Measurements from ENCODE around the gene PCNX1. TPM values are rescaled to one million over a fixed set of nuclear protein-coding genes. Genes with fewer than 3 reads are reported as not detected.
"Not testable (repeated sequence)": the region's sequence is repeated elsewhere in the genome, so short reads cannot be mapped to it uniquely, and the experiment has no call there.

The PCNX1 gene
- polyA plus RNA-seq, 3 donors from 2014 or later: 4.6 to 17.2 (median 4.6) TPM

DNA sequence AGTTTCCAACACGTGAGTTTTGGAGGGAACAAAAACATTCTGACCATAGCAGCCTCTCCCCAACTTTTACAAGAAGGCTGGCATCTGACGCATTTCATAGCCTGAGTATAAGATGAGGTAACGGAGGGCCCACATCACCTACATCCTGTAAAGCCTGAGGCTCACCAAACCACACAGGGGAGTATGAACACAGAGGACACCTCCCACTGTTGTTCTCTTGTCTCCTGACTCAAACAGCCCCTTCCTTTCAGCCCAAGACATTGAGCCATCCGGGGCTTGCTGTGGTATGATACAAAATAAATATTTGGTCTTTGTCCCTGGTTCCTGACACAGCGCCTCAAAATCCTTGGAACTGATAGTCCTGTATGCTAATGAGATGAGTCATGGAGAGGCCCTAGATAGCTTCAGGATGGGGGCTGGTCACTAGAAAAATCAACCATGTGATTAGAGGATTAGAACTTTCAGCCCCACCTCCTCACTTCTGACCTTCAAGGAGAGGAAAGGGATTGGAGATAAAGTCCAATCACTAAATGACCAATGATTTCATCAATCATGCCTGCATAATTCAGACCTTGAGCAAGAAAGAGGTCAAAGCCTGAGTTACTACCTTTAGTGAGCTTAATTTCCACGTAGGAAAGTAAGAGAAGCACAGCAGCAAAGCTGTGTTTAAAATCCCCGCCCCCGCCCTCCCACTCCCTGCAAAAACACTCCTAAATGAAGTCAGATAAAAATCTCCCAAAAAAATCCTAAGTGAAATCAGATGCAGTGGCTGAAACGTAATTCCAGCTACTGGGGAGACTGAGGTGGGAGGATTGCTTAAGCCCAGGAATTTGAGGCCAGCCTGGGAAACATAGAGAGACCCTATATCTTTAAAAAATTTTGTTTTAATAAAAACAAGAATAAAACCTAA lies 236.4 kb downstream of the PCNX1 start:
- peak; percentile 46 to 53 (median 50) for DNase-seq

GRCh38 chr14:71147335-71147734 lies 240.1 kb downstream of the PCNX1 start:
- Mint-ChIP-seq H3K9me3 (peaks cover 0 to 11% (median 7%) of the 10 kb centered on the region in 6 donors), H3K36me3 (peaks cover 0 to 11% (median 7%) of the 10 kb centered on the region in 3 donors), H3K4me1 (peaks cover 14% of the 10 kb centered on the region in 2 donors)
- not testable (repeated sequence) for H3K27me3 Mint-ChIP-seq (ENCODE audit: low read depth in 3 of 3); H3K27ac Mint-ChIP-seq; DNase-seq; H3K4me3 Mint-ChIP-seq

More for the DNA sequence above, 236.4 kb downstream of the PCNX1 start:
- H3K9me3 Mint-ChIP-seq: no peaks in the 10 kb centered on the region
- H3K36me3 Mint-ChIP-seq: no peaks in the 10 kb centered on the region
- H3K27me3 Mint-ChIP-seq (ENCODE audit: low read depth in 3 of 3): peaks cover 0 to 4% (median 3%) of the 10 kb centered on the region in 3 donors
- peak overlapping the region in 3 of 5 donors; percentile 14 to 52 (median 40) for H3K4me3 Mint-ChIP-seq
- peak overlapping the region in 5 of 6 donors; percentile 46 to 84 (median 73) for H3K27ac Mint-ChIP-seq
- peaks cover 18 to 19% of the 10 kb centered on the region in 2 donors for H3K4me1 Mint-ChIP-seq

DNA sequence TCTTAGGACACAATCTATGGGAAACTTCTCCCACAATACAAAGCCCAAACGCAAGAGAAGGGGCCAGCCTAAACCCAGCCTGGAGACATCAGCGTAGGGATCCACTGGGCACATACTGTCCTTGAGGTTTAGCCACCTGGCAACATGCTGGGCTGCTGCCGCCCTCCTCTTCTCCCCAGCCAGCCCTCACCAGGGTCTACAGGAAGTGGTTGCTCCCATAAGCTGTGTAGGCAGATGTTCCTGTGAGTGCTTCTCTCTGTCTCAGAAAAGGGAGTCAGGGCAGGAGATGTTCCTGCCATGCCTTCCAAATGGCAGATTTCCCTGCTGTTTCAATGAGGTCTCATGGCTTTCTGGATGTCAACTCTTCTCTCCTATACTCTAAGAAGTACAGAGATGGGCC lies 241.4 kb downstream of the PCNX1 start:
- H3K4me3 Mint-ChIP-seq: no peak overlapping the region
- no peak for DNase-seq
- H3K4me1 Mint-ChIP-seq: peaks cover 1 to 2% of the 10 kb centered on the region in 2 donors
- no peak overlapping the region for H3K27ac Mint-ChIP-seq
- H3K9me3 Mint-ChIP-seq: peaks cover 0 to 11% (median 7%) of the 10 kb centered on the region in 6 donors
- H3K27me3 Mint-ChIP-seq (ENCODE audit: low read depth in 3 of 3): no peaks in the 10 kb centered on the region
- peaks cover 0 to 11% (median 7%) of the 10 kb centered on the region in 3 donors for H3K36me3 Mint-ChIP-seq

GRCh38 chr14:71150737-71151136 lies 243.5 kb downstream of the PCNX1 start:
- H3K36me3 Mint-ChIP-seq: peaks cover 0 to 11% (median 7%) of the 10 kb centered on the region in 3 donors
- no peak overlapping the region for H3K4me3 Mint-ChIP-seq
- peaks cover 0 to 11% (median 7%) of the 10 kb centered on the region in 6 donors for H3K9me3 Mint-ChIP-seq

GRCh38 chr14:71155743-71156142 lies 248.5 kb downstream of the PCNX1 start:
- peaks cover 0 to 3% (median 0%) of the 10 kb centered on the region in 6 donors for H3K9me3 Mint-ChIP-seq
- H3K27me3 Mint-ChIP-seq (ENCODE audit: low read depth in 3 of 3): peaks cover 0 to 5% (median 0%) of the 10 kb centered on the region in 3 donors
- no peak overlapping the region for H3K27ac Mint-ChIP-seq
- peaks cover 0 to 4% (median 0%) of the 10 kb centered on the region in 3 donors for H3K36me3 Mint-ChIP-seq
- no peak for DNase-seq
- no peak overlapping the region for H3K4me3 Mint-ChIP-seq
- H3K4me1 Mint-ChIP-seq: no peaks in the 10 kb centered on the region

More at GRCh38 chr14:71150737-71151136, 243.5 kb downstream of the PCNX1 start:
- no peak for DNase-seq
- Mint-ChIP-seq H3K27me3 (ENCODE audit: low read depth in 3 of 3) (peaks cover 0 to 3% (median 0%) of the 10 kb centered on the region in 3 donors), H3K4me1 (peaks cover 0 to 2% of the 10 kb centered on the region in 2 donors), H3K27ac (no peak overlapping the region)

DNA sequence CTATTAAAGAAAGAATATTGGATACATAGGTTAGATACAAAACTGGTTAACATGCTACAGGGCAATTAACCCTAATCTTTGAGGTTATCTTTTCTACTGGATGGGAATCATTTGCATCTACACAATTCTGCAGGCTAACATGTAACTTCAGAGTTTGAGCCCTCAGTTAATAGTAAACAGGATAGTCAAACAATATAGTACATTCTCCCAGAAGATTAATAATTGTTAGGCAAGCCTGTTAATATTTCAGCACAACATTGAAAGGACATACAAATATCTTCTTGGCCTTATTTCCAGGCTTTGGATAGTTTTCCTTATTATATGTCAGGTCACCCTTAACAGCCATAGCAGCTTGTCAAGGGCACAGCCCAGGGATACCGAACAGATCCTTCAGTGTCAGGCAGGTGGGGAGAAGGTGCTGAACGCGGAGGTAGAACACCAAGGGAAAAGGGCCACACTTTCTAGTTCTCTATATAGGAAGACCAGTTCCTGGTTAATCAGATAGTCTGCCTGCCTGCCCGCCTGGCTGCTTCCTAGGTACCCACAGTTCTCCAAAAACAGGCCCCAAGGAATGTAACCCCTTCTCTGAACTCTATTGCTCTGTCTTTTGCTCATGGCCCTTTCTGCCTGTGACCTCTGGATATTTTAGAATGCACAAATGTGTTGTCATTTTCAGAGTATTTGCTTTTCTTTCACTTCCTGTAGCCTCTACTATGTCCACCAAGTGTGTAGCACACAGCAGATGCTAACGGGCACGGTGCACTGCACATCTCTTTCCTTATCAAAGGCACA lies 256.0 kb downstream of the PCNX1 start:
- Mint-ChIP-seq H3K36me3 (no peaks in the 10 kb centered on the region), H3K4me1 (peaks cover 5% of the 10 kb centered on the region in 2 donors)

DNA sequence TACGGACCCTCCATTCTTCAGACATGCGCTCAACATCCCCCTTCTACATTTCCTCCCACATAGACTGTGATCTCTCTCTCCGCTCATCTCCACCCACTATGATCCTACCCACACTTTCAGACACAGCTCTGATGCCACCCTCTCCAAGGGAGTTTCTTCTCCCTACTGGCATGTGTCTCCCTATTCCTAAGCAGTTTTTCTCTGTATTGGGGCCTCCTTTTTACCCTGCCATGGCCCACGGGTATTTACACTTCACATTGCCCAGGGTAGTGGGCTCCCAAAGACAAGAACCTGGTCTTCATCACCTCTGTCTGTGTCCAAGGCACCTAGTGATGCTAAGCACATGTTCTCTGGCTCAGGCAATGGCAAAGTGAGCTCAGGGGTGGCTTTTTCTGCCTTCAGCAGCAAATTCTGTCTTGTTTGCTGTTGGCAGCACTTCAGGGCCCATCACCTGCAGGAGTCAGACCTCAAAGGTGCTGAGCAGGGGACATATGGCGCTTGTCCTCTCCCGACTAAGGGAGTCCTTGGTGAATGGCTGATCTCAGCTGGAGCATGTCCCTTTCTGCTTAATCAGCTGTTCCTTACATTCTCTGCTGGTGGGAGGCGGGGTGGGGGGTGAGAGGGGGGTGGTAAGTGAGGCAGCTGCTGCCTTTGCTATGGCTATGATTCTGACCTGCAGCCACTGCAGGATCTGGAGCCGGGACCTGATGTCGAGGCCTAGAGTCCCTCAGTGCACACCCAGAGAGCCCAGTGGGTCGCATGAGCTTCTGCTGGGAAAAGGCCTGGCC lies 256.8 kb downstream of the PCNX1 start:
- Mint-ChIP-seq H3K27ac (peak overlapping the region in 1 of 6 donors; percentile 13), H3K4me1 (peaks cover 12 to 13% of the 10 kb centered on the region in 2 donors), H3K36me3 (no peaks in the 10 kb centered on the region), H3K9me3 (peaks cover 0 to 2% (median 0%) of the 10 kb centered on the region in 6 donors), H3K27me3 (ENCODE audit: low read depth in 3 of 3) (peaks cover 0 to 8% (median 3%) of the 10 kb centered on the region in 3 donors), H3K4me3 (no peak overlapping the region)
- DNase-seq: no peak

More for the DNA sequence above, 256.0 kb downstream of the PCNX1 start:
- H3K27me3 Mint-ChIP-seq (ENCODE audit: low read depth in 3 of 3): peaks cover 0 to 7% (median 3%) of the 10 kb centered on the region in 3 donors
- peak overlapping the region in 1 of 6 donors; percentile 9 for H3K27ac Mint-ChIP-seq
- peaks cover 0 to 2% (median 0%) of the 10 kb centered on the region in 6 donors for H3K9me3 Mint-ChIP-seq
- no peak overlapping the region for H3K4me3 Mint-ChIP-seq
- no peak for DNase-seq

Other genes starting within 250 kb of the PCNX1 start
- under 1 TPM in 2 of 3 donors, not detected in 1; 0.48 to 0.55 TPM for gene MAP3K9, start 97.9 kb upstream of the PCNX1 start, polyA plus RNA-seq